H1 (cell line): Measurements from ENCODE around the gene CORIN. TPM values are rescaled to one million over a fixed set of nuclear protein-coding genes. Genes with fewer than 3 reads are reported as not detected.

Experiments used
- ASH2L ChIP-seq: fragments of 200-600, 300-600 bp; sonication (generic); IDR thresholded peaks from one replicate; pipeline ENCODE4 v1.7.1; 2017; ENCODE audit warnings: low read length
- BCL11A ChIP-seq, 2 experiments: IDR thresholded peaks; one replicate each; pipeline ENCODE4 v1.6.1; 2011; ENCODE audit warnings: low read depth in 2 of 2, low read length in 2 of 2, mild to moderate bottlenecking in 2 of 2
- E2F6 ChIP-seq: IDR thresholded peaks from 2 replicates; pipeline ENCODE4 v1.6.1; 2012; ENCODE audit warnings: inconsistent platforms
- HDAC2 ChIP-seq, 2 experiments: fragments of 300-600 bp in 1 of 2; sonication (generic) in 1 of 2; IDR thresholded peaks; 2 replicates each; pipeline ENCODE4 v1.6.1; 2011 to 2012; ENCODE audit warnings: low read depth in 2 of 2, low read length in 2 of 2, mild to moderate bottlenecking in 2 of 2, moderate library complexity in 2 of 2, borderline replicate concordance in 1 of 2, inconsistent platforms in 1 of 2
- RFX5 ChIP-seq: IDR thresholded peaks from 2 replicates; pipeline ENCODE4 v1.6.1; 2011; ENCODE audit warnings: low read depth, low read length, improper control_type of control experiment, borderline replicate concordance
- SIN3A ChIP-seq, 2 experiments: IDR thresholded peaks in 1 of 2; conservative IDR thresholded peaks in 1 of 2; 2 replicates each; pipeline ENCODE4 v1.6.1; 2011 to 2012; ENCODE audit warnings: low read length in 2 of 2, improper control_type of control experiment in 1 of 2, low read depth in 1 of 2, mild to moderate bottlenecking in 1 of 2
- TAF7 ChIP-seq: optimal IDR thresholded peaks from 2 replicates; pipeline ENCODE3; 2011; ENCODE audit warnings: low read depth, mild to moderate bottlenecking, inconsistent platforms, low read length, moderate library complexity, borderline replicate concordance
- polyA plus RNA-seq, 7 experiments: library from polyadenylated mRNA; depleted of rRNA in 3 of 7; stranded (reverse) in 5 of 7; unstranded in 2 of 7; fragments of >200 nt in 5 of 7; fragments of 200-250 nt in 2 of 7; gene quantifications; 1 replicate in 5 of 7; 2 replicates in 1 of 7; 4 replicates in 1 of 7; pipeline versions ENCODE4 v1.2.1 to v1.2.3, GENCODE V29; 2011 to 2013; ENCODE audit warnings: missing spikeins in 2 of 7, mixed read lengths in 2 of 7
- total RNA-seq: library from RNA; stranded (reverse); fragmentation: NEBNext Ultra II Directional; extraction: Animal tissue kit (Norgen Biotek cat#: 25700); gene quantifications from 2 replicates; pipeline ENCODE4 v1.2.1, GENCODE V29; 2021

CORIN gene
- total and polyA plus RNA-seq, 2 of the 8 experiments (the other 6 are each of a cell fraction or from before 2014, with no cell fraction given): 0.09 to 0.32 TPM

GRCh38 chr4:47733302-47734175, 104.3 kb downstream of the CORIN start (continued):
- TF ChIP-seq HDAC2 (IDR thresholded peaks at IDR 0.05; ENCODE audit: borderline replicate concordance in 1 of 2, low read depth in 2 of 2, low read length in 2 of 2) (no peak), TAF7 (no peak), SIN3A (conservative IDR thresholded peaks at IDR 0.05 in 1 of 2, IDR thresholded peaks at IDR 0.05 in 1 of 2; ENCODE audit: low read depth in 1 of 2, low read length in 2 of 2) (no peak), E2F6 (no peak), BCL11A (IDR thresholded peaks at IDR 0.05; ENCODE audit: low read depth in 2 of 2, low read length in 2 of 2) (no peak), ASH2L (no peak), RFX5 (no peak)
